ENCODE data around the gene USP20.

- TF ChIP-seq POLR2A (IDR thresholded peaks at IDR 0.05) (no peak), POLR2AphosphoS5 (IDR thresholded peaks at IDR 0.05) (no peak), EP300 (IDR thresholded peaks at IDR 0.05) (no peak)
- TF ChIP-seq, protein P1, sequence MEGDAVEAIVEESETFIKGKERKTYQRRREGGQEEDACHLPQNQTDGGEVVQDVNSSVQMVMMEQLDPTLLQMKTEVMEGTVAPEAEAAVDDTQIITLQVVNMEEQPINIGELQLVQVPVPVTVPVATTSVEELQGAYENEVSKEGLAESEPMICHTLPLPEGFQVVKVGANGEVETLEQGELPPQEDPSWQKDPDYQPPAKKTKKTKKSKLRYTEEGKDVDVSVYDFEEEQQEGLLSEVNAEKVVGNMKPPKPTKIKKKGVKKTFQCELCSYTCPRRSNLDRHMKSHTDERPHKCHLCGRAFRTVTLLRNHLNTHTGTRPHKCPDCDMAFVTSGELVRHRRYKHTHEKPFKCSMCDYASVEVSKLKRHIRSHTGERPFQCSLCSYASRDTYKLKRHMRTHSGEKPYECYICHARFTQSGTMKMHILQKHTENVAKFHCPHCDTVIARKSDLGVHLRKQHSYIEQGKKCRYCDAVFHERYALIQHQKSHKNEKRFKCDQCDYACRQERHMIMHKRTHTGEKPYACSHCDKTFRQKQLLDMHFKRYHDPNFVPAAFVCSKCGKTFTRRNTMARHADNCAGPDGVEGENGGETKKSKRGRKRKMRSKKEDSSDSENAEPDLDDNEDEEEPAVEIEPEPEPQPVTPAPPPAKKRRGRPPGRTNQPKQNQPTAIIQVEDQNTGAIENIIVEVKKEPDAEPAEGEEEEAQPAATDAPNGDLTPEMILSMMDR (IDR thresholded peaks at IDR 0.05), result no peak
These were observed 24.5 kb upstream of the USP20 start for GRCh38 chr9:129810788-129811187.
